Subcutaneous abdominal adipose tissue (tissue), 5 donors: ENCODE measurements around the gene SUPT20H.

Experiments used
- H3K27ac ChIP-seq: one replicate; pipeline ENCODE4 v1.7.0; 2013; ENCODE audit warnings: low read depth, mild to moderate bottlenecking, inconsistent platforms, low read length, moderate library complexity
- H3K27me3 ChIP-seq, 5 donors: one replicate each; pipeline ENCODE4 v1.7.0; 2013; ENCODE audit warnings: low read length in 5 of 5, inconsistent platforms in 1 of 5; ENCODE audit not compliant: control insufficient read depth in 5 of 5, insufficient read depth in 4 of 5
- H3K36me3 ChIP-seq, 5 donors: one replicate each; pipeline ENCODE4 v1.7.0; 2013; ENCODE audit warnings: low read length in 5 of 5; ENCODE audit not compliant: control insufficient read depth in 5 of 5, insufficient read depth in 5 of 5
- H3K4me1 ChIP-seq, 5 donors: one replicate each; pipeline ENCODE4 v1.7.0; 2013; ENCODE audit warnings: low read length in 5 of 5, mild to moderate bottlenecking in 3 of 5, moderate library complexity in 1 of 5; ENCODE audit not compliant: control insufficient read depth in 5 of 5, insufficient read depth in 5 of 5
- H3K4me3 ChIP-seq, 5 donors: one replicate each; pipeline ENCODE4 v1.7.0; 2013; ENCODE audit warnings: low read length in 5 of 5, low read depth in 1 of 5
- H3K9ac ChIP-seq, 5 donors: one replicate each; pipeline ENCODE4 v1.7.0; 2013; ENCODE audit warnings: low read length in 5 of 5, mild to moderate bottlenecking in 4 of 5, moderate library complexity in 3 of 5
- H3K9me3 ChIP-seq, 5 donors: one replicate each; pipeline ENCODE4 v1.7.0; 2013; ENCODE audit warnings: low read length in 5 of 5; ENCODE audit not compliant: control insufficient read depth in 5 of 5
- donor health status: healthy.
- donor health status: healthy.
- donor health status: healthy.
- donor health status: healthy.
- donor health status: healthy.

Gene SUPT20H

GRCh38 chr13:36986462-36987240, 72.8 kb downstream of the SUPT20H start:
- no peaks in the 10 kb centered on the region for H3K9me3 ChIP-seq
- H3K4me3 ChIP-seq: no peak overlapping the region
- peaks cover 63 to 84% (median 77%) of the 10 kb centered on the region in 5 donors for H3K36me3 ChIP-seq
- no peaks in the 10 kb centered on the region for H3K4me1 ChIP-seq
- H3K27me3 ChIP-seq: no peaks in the 10 kb centered on the region
- H3K27ac ChIP-seq: no peak overlapping the region
- H3K9ac ChIP-seq: no peak overlapping the region

- H3K4me3 ChIP-seq: no peak overlapping the region
- H3K9me3 ChIP-seq: no peaks in the 10 kb centered on the region
- peaks cover 29 to 52% (median 38%) of the 10 kb centered on the region in 5 donors for H3K36me3 ChIP-seq
- H3K27me3 ChIP-seq: no peaks in the 10 kb centered on the region
- H3K27ac ChIP-seq: no peak overlapping the region
- no peaks in the 10 kb centered on the region for H3K4me1 ChIP-seq
- no peak overlapping the region for H3K9ac ChIP-seq
These were observed 78.2 kb downstream of the SUPT20H start for GRCh38 chr13:36981156-36981743.

- H3K9me3 ChIP-seq: peaks cover 0 to 4% (median 0%) of the 10 kb centered on the region in 5 donors
- no peaks in the 10 kb centered on the region for H3K4me1 ChIP-seq
- H3K36me3 ChIP-seq: peaks cover 22 to 52% (median 37%) of the 10 kb centered on the region in 5 donors
These were observed 80.0 kb downstream of the SUPT20H start for GRCh38 chr13:36979361-36980050.

GRCh38 chr13:36975172-36975571, 84.3 kb downstream of the SUPT20H start:
- no peak overlapping the region for H3K4me3 ChIP-seq
- no peaks in the 10 kb centered on the region for H3K4me1 ChIP-seq
- H3K9me3 ChIP-seq: peaks cover 0 to 4% (median 0%) of the 10 kb centered on the region in 5 donors
- no peak overlapping the region for H3K27ac ChIP-seq
- H3K36me3 ChIP-seq: peaks cover 3 to 43% (median 21%) of the 10 kb centered on the region in 5 donors
- no peaks in the 10 kb centered on the region for H3K27me3 ChIP-seq
- no peak overlapping the region for H3K9ac ChIP-seq

More at GRCh38 chr13:36979361-36980050, 80.0 kb downstream of the SUPT20H start:
- Histone ChIP-seq H3K27me3 (no peaks in the 10 kb centered on the region), H3K27ac (no peak overlapping the region), H3K4me3 (no peak overlapping the region), H3K9ac (no peak overlapping the region)

GRCh38 chr13:36973621-36974295, 85.7 kb downstream of the SUPT20H start:
- H3K9ac ChIP-seq: no peak overlapping the region
- H3K4me1 ChIP-seq: no peaks in the 10 kb centered on the region
- H3K27me3 ChIP-seq: no peaks in the 10 kb centered on the region
- peaks cover 1 to 43% (median 18%) of the 10 kb centered on the region in 5 donors for H3K36me3 ChIP-seq
- no peak overlapping the region for H3K27ac ChIP-seq
- H3K9me3 ChIP-seq: peaks cover 0 to 4% (median 0%) of the 10 kb centered on the region in 5 donors
- H3K4me3 ChIP-seq: no peak overlapping the region

GRCh38 chr13:36973009-36973408, 86.5 kb downstream of the SUPT20H start:
- H3K9ac ChIP-seq: no peak overlapping the region
- H3K4me1 ChIP-seq: no peaks in the 10 kb centered on the region
- H3K9me3 ChIP-seq: peaks cover 0 to 4% (median 0%) of the 10 kb centered on the region in 5 donors
- H3K36me3 ChIP-seq: peaks cover 6 to 46% (median 25%) of the 10 kb centered on the region in 5 donors
- no peak overlapping the region for H3K27ac ChIP-seq
- H3K4me3 ChIP-seq: no peak overlapping the region
- H3K27me3 ChIP-seq: no peaks in the 10 kb centered on the region

- no peaks in the 10 kb centered on the region for H3K9me3 ChIP-seq
- H3K4me1 ChIP-seq: no peaks in the 10 kb centered on the region
- peaks cover 24 to 68% (median 46%) of the 10 kb centered on the region in 5 donors for H3K36me3 ChIP-seq
- no peak overlapping the region for H3K9ac ChIP-seq
- H3K27ac ChIP-seq: no peak overlapping the region
- H3K4me3 ChIP-seq: no peak overlapping the region
- H3K27me3 ChIP-seq: no peaks in the 10 kb centered on the region
These were observed 93.1 kb downstream of the SUPT20H start for GRCh38 chr13:36966404-36966803.

GRCh38 chr13:36965767-36966166, 93.7 kb downstream of the SUPT20H start:
- Histone ChIP-seq H3K27ac (no peak overlapping the region), H3K27me3 (no peaks in the 10 kb centered on the region), H3K9ac (no peak overlapping the region), H3K9me3 (no peaks in the 10 kb centered on the region), H3K36me3 (peaks cover 28 to 67% (median 47%) of the 10 kb centered on the region in 5 donors), H3K4me1 (no peaks in the 10 kb centered on the region), H3K4me3 (no peak overlapping the region)

GRCh38 chr13:36959456-36960116, 99.9 kb downstream of the SUPT20H start:
- Histone ChIP-seq H3K36me3 (peaks cover 21 to 42% (median 27%) of the 10 kb centered on the region in 5 donors), H3K9ac (no peak overlapping the region), H3K9me3 (no peaks in the 10 kb centered on the region), H3K4me1 (no peaks in the 10 kb centered on the region), H3K27me3 (no peaks in the 10 kb centered on the region), H3K4me3 (no peak overlapping the region), H3K27ac (no peak overlapping the region)
